Smooth muscle cell (in vitro differentiated cells): ENCODE results near the gene SEMA4F. TPM values are rescaled to one million over a fixed set of nuclear protein-coding genes. Genes with fewer than 3 reads are reported as not detected.

Source experiments
- DNase-seq: peaks from one replicate; lab custom pipeline; 2025; ENCODE audit not compliant: unreplicated experiment; lab: John Stamatoyannopoulos, UW
- H2AFZ ChIP-seq: fragments of 200-600 bp; sonication (generic); 2 replicates; pipeline ENCODE4 v1.6.0; 2016; ENCODE audit warnings: antibody characterized with exemption, low read depth, mild to moderate bottlenecking
- H3F3A ChIP-seq: fragments of 200-600 bp; sonication (generic); 2 replicates; pipeline ENCODE4 v1.6.0; 2017; ENCODE audit warnings: antibody characterized with exemption, low read depth
- H3K27ac ChIP-seq: fragments of 200-600 bp; sonication (generic); 2 replicates; pipeline ENCODE4 v1.5.1; 2016; ENCODE audit warnings: low read depth, mild to moderate bottlenecking
- H3K27me3 ChIP-seq: fragments of 200-600 bp; sonication (generic); 2 replicates; pipeline ENCODE4 v1.6.1; 2016; ENCODE audit warnings: low read depth, mild to moderate bottlenecking
- H3K36me3 ChIP-seq: fragments of 200-600 bp; sonication (generic); 2 replicates; pipeline ENCODE4 v1.5.1; 2016; ENCODE audit warnings: low read depth
- H3K4me1 ChIP-seq: fragments of 200-600 bp; sonication (generic); 2 replicates; pipeline ENCODE4 v1.5.1; 2016; ENCODE audit warnings: low read depth
- H3K4me2 ChIP-seq: fragments of 200-600 bp; sonication (generic); 2 replicates; pipeline ENCODE4 v1.6.0; 2016; ENCODE audit warnings: mild to moderate bottlenecking
- H3K4me3 ChIP-seq: fragments of 200-600 bp; sonication (generic); 2 replicates; pipeline ENCODE4 v1.5.1; 2016; ENCODE audit warnings: mild to moderate bottlenecking
- H3K79me2 ChIP-seq: fragments of 200-600 bp; sonication (generic); 2 replicates; pipeline ENCODE4 v1.6.0; 2016; ENCODE audit warnings: low read depth, mild to moderate bottlenecking
- H3K9ac ChIP-seq: fragments of 200-600 bp; sonication (generic); 2 replicates; pipeline ENCODE4 v1.6.0; 2016; ENCODE audit warnings: low read depth
- H3K9me3 ChIP-seq: fragments of 200-600 bp; sonication (generic); replicated peaks from 2 replicates; pipeline ENCODE4 v1.5.1; 2016; ENCODE audit warnings: low read depth
- H4K20me1 ChIP-seq: fragments of 200-600 bp; sonication (generic); 2 replicates; pipeline ENCODE4 v1.6.0; 2016; ENCODE audit warnings: low read depth
- WGBS: methylation state at CpG from one replicate; pipeline ENCODE4 v1.1.7; 2016; ENCODE audit warnings: low lambda C conversion rate; 5-methylcytosine and 5-hydroxymethylcytosine counted together
- polyA plus RNA-seq: library from polyadenylated mRNA; unstranded; fragments of >200 nt; fragmentation: Nextera tagmentation; extraction: Ambion mirVana; gene quantifications from 2 replicates; pipeline ENCODE4 v1.2.1, GENCODE V29; 2016
- total RNA-seq: library from RNA; depleted of rRNA; stranded (reverse); fragments of >200 nt; gene quantifications from 2 replicates; pipeline ENCODE4 v1.2.3, GENCODE V29; 2014
- TF ChIP-seq, protein P1 (sequence below): fragments of 200-600 bp; sonication (generic); IDR thresholded peaks from 2 replicates; pipeline ENCODE4 v1.5.1; 2017; ENCODE audit warnings: borderline replicate concordance, mild to moderate bottlenecking, antibody characterized with exemption; ENCODE audit not compliant: insufficient read depth, poor library complexity, severe bottlenecking

The SEMA4F gene
- total and polyA plus RNA-seq, 2 experiments from 2014 or later = 8.5 to 16.7 TPM

DNA sequence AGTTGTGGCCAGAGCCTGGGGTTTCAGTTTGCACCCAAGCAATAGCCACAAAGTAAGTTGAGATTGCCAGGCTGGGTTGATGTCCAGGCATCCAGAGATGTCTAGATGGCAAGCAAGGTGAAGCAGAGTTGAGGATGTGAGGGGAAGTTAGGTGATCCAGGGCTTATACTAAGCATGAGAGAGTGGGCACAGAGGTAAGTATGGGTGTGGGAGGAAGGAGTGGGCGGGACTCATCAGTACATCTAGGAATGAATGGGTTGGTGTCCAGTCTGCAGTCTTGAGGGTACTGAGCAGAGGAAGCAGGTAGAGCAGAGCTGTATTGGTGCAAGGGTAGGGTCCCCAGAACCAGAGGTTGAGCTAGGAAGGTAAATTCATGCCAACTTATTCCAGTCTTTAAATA lies 1.5 kb downstream of the SEMA4F start:
- Histone ChIP-seq H3F3A (no peaks in the 10 kb centered on the region), H3K4me2 (no peak overlapping the region), H3K9ac (no peak overlapping the region), H3K9me3 (no peaks in the 10 kb centered on the region), H3K27ac (no peak overlapping the region), H3K27me3 (no peaks in the 10 kb centered on the region), H3K79me2 (no peaks in the 10 kb centered on the region), H4K20me1 (no peaks in the 10 kb centered on the region), H3K4me3 (no peak overlapping the region), H2AFZ (no peak overlapping the region), H3K36me3 (no peaks in the 10 kb centered on the region), H3K4me1 (peaks cover 7% of the 10 kb centered on the region)
- WGBS = 87% methylated on average over 1 of the region's 1 CpG
- TF ChIP-seq, protein P1, sequence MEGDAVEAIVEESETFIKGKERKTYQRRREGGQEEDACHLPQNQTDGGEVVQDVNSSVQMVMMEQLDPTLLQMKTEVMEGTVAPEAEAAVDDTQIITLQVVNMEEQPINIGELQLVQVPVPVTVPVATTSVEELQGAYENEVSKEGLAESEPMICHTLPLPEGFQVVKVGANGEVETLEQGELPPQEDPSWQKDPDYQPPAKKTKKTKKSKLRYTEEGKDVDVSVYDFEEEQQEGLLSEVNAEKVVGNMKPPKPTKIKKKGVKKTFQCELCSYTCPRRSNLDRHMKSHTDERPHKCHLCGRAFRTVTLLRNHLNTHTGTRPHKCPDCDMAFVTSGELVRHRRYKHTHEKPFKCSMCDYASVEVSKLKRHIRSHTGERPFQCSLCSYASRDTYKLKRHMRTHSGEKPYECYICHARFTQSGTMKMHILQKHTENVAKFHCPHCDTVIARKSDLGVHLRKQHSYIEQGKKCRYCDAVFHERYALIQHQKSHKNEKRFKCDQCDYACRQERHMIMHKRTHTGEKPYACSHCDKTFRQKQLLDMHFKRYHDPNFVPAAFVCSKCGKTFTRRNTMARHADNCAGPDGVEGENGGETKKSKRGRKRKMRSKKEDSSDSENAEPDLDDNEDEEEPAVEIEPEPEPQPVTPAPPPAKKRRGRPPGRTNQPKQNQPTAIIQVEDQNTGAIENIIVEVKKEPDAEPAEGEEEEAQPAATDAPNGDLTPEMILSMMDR = no peak
- DNase-seq = no peak

DNA sequence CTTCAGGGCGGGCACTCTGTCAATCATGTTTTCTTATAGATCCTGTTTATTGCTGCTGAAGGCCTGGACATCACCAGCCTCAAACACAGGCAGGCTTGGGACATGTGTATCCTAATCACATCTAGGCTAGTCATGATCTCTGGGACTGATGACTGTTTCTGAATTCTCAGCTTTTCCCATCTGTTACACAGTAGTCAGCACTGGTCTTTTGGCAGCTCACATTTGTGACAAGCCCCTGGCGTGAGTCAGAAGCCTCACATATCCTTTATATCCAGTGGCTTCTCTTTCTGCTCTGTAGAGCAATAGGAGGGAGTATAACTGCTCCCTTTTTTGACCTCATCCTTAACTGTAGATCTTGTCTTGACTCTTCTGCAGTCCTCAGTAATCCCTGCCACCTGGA lies 4.5 kb downstream of the SEMA4F start:
- Histone ChIP-seq H3K9ac (no peak overlapping the region), H3K27ac (no peak overlapping the region), H3K79me2 (no peaks in the 10 kb centered on the region), H3K9me3 (no peaks in the 10 kb centered on the region), H3F3A (no peaks in the 10 kb centered on the region), H3K36me3 (no peaks in the 10 kb centered on the region), H2AFZ (no peak overlapping the region), H3K4me3 (no peak overlapping the region), H3K27me3 (no peaks in the 10 kb centered on the region), H3K4me2 (no peak overlapping the region), H3K4me1 (peaks cover 7% of the 10 kb centered on the region), H4K20me1 (no peaks in the 10 kb centered on the region)
- WGBS = 74% methylated on average over 2 of the region's 2 CpGs
- TF ChIP-seq, protein P1 = no peak
- DNase-seq = no peak

DNA sequence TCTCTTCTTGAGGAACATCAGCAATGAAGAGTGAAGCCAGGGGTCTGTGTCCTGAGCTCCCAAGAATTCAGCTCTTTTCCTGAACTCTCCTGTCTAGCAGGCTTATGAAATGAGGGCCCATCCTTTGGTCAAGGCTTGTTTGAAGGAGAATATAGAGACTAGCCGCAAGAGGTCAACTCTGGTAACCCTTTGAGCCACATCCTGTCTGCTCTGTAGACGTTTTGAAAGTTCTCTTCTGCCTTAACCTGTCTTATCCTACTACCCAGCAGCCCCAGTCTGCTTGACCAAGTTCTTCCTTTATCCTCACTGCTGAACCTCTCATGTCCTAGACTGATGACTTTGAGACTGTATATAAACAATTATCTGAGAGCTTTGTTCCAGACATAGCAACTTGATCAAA lies 5.4 kb downstream of the SEMA4F start:
- H3K4me1 ChIP-seq = peaks cover 7% of the 10 kb centered on the region

DNA sequence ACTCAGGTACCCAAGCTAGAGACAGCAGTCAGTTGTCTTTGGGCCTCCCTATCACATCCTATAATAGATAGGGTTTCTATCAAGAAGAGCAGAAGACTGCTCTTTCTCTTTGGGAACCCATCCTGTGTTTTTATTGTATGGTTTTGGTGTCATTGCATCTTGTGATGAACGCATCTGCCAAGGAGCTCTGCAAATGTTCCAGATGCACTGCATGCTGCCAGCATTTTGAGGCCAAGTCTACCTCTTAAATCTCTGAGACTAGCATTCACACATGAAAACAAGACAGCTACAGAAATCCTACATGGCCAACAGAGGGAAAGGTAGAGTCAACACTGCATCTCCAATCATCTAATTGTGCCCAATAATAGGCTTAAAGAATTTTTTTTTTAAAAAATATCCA lies 14.0 kb downstream of the SEMA4F start:
- Histone ChIP-seq H3K27me3 (no peaks in the 10 kb centered on the region), H2AFZ (no peak overlapping the region), H3K4me2 (no peak overlapping the region), H4K20me1 (no peaks in the 10 kb centered on the region), H3K9me3 (no peaks in the 10 kb centered on the region), H3K4me1 (no peaks in the 10 kb centered on the region), H3K9ac (no peak overlapping the region), H3K79me2 (no peaks in the 10 kb centered on the region), H3K4me3 (no peak overlapping the region), H3F3A (no peaks in the 10 kb centered on the region), H3K36me3 (no peaks in the 10 kb centered on the region), H3K27ac (no peak overlapping the region)
- TF ChIP-seq, protein P1 = no peak
- no peak for DNase-seq
- 100% methylated on average over 1 of the region's 1 CpG for WGBS

More for the DNA sequence above, 5.4 kb downstream of the SEMA4F start:
- no peaks in the 10 kb centered on the region for H3K79me2 ChIP-seq
- no peaks in the 10 kb centered on the region for H4K20me1 ChIP-seq
- H3K4me2 ChIP-seq = no peak overlapping the region
- H3K27me3 ChIP-seq = no peaks in the 10 kb centered on the region
- H3F3A ChIP-seq = no peaks in the 10 kb centered on the region
- TF ChIP-seq, protein P1 = no peak
- no peak for DNase-seq
- no peak overlapping the region for H3K27ac ChIP-seq
- H3K9me3 ChIP-seq = no peaks in the 10 kb centered on the region
- H3K9ac ChIP-seq = no peak overlapping the region
- no peak overlapping the region for H2AFZ ChIP-seq
- H3K4me3 ChIP-seq = no peak overlapping the region
- no peaks in the 10 kb centered on the region for H3K36me3 ChIP-seq
- 89% methylated on average over 2 of the region's 2 CpGs for whole genome bisulfite sequencing
